Common myeloid progenitor, CD34-positive (primary cell): ENCODE results near the gene CACNA2D3.

Source experiments
- CTCF ChIA-PET: fragments of 350-600 bp; sonication (Branson Sonifier 250); formaldehyde crosslinking; loops from one replicate; lab custom pipeline; 2021; ENCODE audit warnings: antibody characterized with exemption; lab: Charles Lee
- POLR2A ChIA-PET: fragments of 350-600 bp; sonication (Branson Sonifier 250); formaldehyde crosslinking; loops from one replicate; lab custom pipeline; 2021; ENCODE audit warnings: antibody characterized with exemption; lab: Charles Lee
- DNase-seq, 3 donors: peaks; one replicate each; pipeline versions ENCODE4 v3.0.0 to v3.0.0-alpha.2; 2013
- H3K27ac ChIP-seq, 2 experiments: 1 replicate in 1 of 2; 2 replicates in 1 of 2; pipeline ENCODE4 v1.7.0; 2013; ENCODE audit warnings: inconsistent platforms in 2 of 2, low read length in 2 of 2, mild to moderate bottlenecking in 2 of 2, low read depth in 1 of 2, moderate library complexity in 1 of 2; ENCODE audit not compliant: severe bottlenecking in 2 of 2, insufficient read depth in 1 of 2, poor library complexity in 1 of 2
- H3K27me3 ChIP-seq, 5 experiments: replicated peaks in 2 of 5; 1 replicate in 3 of 5; 2 replicates in 2 of 5; pipeline versions ENCODE4 v1.6.1 to v1.7.0; 2013; ENCODE audit warnings: low read length in 4 of 5, mild to moderate bottlenecking in 2 of 5, moderate library complexity in 2 of 5, inconsistent platforms in 1 of 5; ENCODE audit not compliant: insufficient read depth in 5 of 5, control insufficient read depth in 4 of 5
- H3K36me3 ChIP-seq, 4 experiments: 1 replicate in 2 of 4; 2 replicates in 2 of 4; pipeline versions ENCODE4 v1.6.1 to v1.7.0; 2013; ENCODE audit warnings: low read length in 3 of 4, control low read depth in 1 of 4, mild to moderate bottlenecking in 1 of 4; ENCODE audit not compliant: control insufficient read depth in 4 of 4, insufficient read depth in 4 of 4
- H3K4me1 ChIP-seq, 4 experiments: 1 replicate in 3 of 4; 2 replicates in 1 of 4; pipeline versions ENCODE4 v1.6.1 to v1.7.1; 2013; ENCODE audit warnings: low read length in 3 of 4, mild to moderate bottlenecking in 3 of 4, control low read depth in 1 of 4, inconsistent platforms in 1 of 4, moderate library complexity in 1 of 4; ENCODE audit not compliant: control insufficient read depth in 4 of 4, insufficient read depth in 4 of 4; ENCODE audit errors: control extremely low read depth in 1 of 4
- H3K4me3 ChIP-seq, 7 experiments: 1 replicate in 4 of 7; 2 replicates in 3 of 7; pipeline versions ENCODE4 v1.5.1 to v1.7.0; 2013; ENCODE audit warnings: mild to moderate bottlenecking in 7 of 7, low read length in 6 of 7, moderate library complexity in 6 of 7, inconsistent platforms in 2 of 7, low read depth in 2 of 7, control low read depth in 1 of 7; ENCODE audit not compliant: insufficient read depth in 4 of 7, control insufficient read depth in 1 of 7; ENCODE audit errors: extremely low read depth in 1 of 7
- H3K9me3 ChIP-seq, 5 experiments: 1 replicate in 4 of 5; 2 replicates in 1 of 5; pipeline versions ENCODE4 v1.6.1 to v1.7.1; 2013; ENCODE audit warnings: low read length in 4 of 5, mild to moderate bottlenecking in 2 of 5, inconsistent platforms in 1 of 5, low read depth in 1 of 5, moderate library complexity in 1 of 5; ENCODE audit not compliant: control insufficient read depth in 4 of 5, insufficient read depth in 2 of 5; ENCODE audit errors: control extremely low read depth in 1 of 5
- WGBS: methylation state at CpG from one replicate; pipeline ENCODE4 v1.1.5; 2013; ENCODE audit not compliant: insufficient coverage; 5-methylcytosine and 5-hydroxymethylcytosine counted together

The CACNA2D3 gene

GRCh38 chr3:54261141-54261540 lies 138.8 kb downstream of the CACNA2D3 start:
- Histone ChIP-seq H3K36me3 (no peaks in the 10 kb centered on the region), H3K9me3 (no peaks in the 10 kb centered on the region), H3K27ac (no peak overlapping the region), H3K4me3 (no peak overlapping the region), H3K27me3 (peaks cover 2 to 71% (median 16%) of the 10 kb centered on the region in 5 experiments), H3K4me1 (peaks cover 0 to 24% (median 15%) of the 10 kb centered on the region in 4 experiments)
- POLR2A ChIA-PET, result no interaction called here
- CTCF ChIA-PET, result no interaction called here
- DNase-seq, result no peak
- no CpG with 5 or more reads among the region's 3 CpGs for WGBS

GRCh38 chr3:54262541-54262940 lies 140.2 kb downstream of the CACNA2D3 start:
- Histone ChIP-seq H3K27me3 (peaks cover 2 to 69% (median 22%) of the 10 kb centered on the region in 5 experiments), H3K27ac (no peak overlapping the region), H3K4me1 (peaks cover 0 to 24% (median 15%) of the 10 kb centered on the region in 4 experiments), H3K4me3 (no peak overlapping the region), H3K9me3 (no peaks in the 10 kb centered on the region), H3K36me3 (no peaks in the 10 kb centered on the region)
- WGBS, result no CpG with 5 or more reads among the region's 6 CpGs
- CTCF ChIA-PET, result no interaction called here
- POLR2A ChIA-PET, result interaction anchor here (0.7 kb wide), 1 partner anchor 227 kb away, joined by 4 read pairs; no protein-coding TSS in a partner anchor
- DNase-seq, result peak; percentile 84 to 96 (median 95)

GRCh38 chr3:54262946-54263345 lies 140.6 kb downstream of the CACNA2D3 start:
- Histone ChIP-seq H3K36me3 (no peaks in the 10 kb centered on the region), H3K9me3 (no peaks in the 10 kb centered on the region), H3K27ac (no peak overlapping the region), H3K27me3 (peaks cover 2 to 70% (median 22%) of the 10 kb centered on the region in 5 experiments), H3K4me3 (no peak overlapping the region), H3K4me1 (peaks cover 0 to 24% (median 15%) of the 10 kb centered on the region in 4 experiments)
- WGBS, result no CpG with 5 or more reads among the region's 1 CpG
- DNase-seq, result no peak
- CTCF ChIA-PET, result no interaction called here
- POLR2A ChIA-PET, result interaction anchor here (0.7 kb wide), 1 partner anchor 227 kb away, joined by 4 read pairs; no protein-coding TSS in a partner anchor

- CTCF ChIA-PET, result no interaction called here
- 38% methylated on average over 2 of the region's 4 CpGs for WGBS
Observed at GRCh38 chr3:54264050-54264449, 141.7 kb downstream of the CACNA2D3 start.

GRCh38 chr3:54270816-54271526 lies 148.6 kb downstream of the CACNA2D3 start:
- POLR2A ChIA-PET, result no interaction called here
- 100% methylated on average over 2 of the region's 4 CpGs for WGBS

More at GRCh38 chr3:54264050-54264449, 141.7 kb downstream of the CACNA2D3 start:
- H3K36me3 ChIP-seq, result no peaks in the 10 kb centered on the region
- H3K4me3 ChIP-seq, result no peak overlapping the region
- peaks cover 2 to 68% (median 20%) of the 10 kb centered on the region in 5 experiments for H3K27me3 ChIP-seq
- no peak for DNase-seq
- no peak overlapping the region for H3K27ac ChIP-seq
- H3K4me1 ChIP-seq, result peaks cover 0 to 24% (median 15%) of the 10 kb centered on the region in 4 experiments
- POLR2A ChIA-PET, result no interaction called here
- no peaks in the 10 kb centered on the region for H3K9me3 ChIP-seq

GRCh38 chr3:54273791-54274190 lies 151.4 kb downstream of the CACNA2D3 start:
- no peak overlapping the region for H3K4me3 ChIP-seq
- no peak for DNase-seq
- H3K36me3 ChIP-seq, result no peaks in the 10 kb centered on the region
- H3K9me3 ChIP-seq, result peaks cover 0 to 7% (median 0%) of the 10 kb centered on the region in 5 experiments
- POLR2A ChIA-PET, result no interaction called here
- CTCF ChIA-PET, result no interaction called here
- no CpG with 5 or more reads among the region's 1 CpG for WGBS
- peaks cover 0 to 59% (median 20%) of the 10 kb centered on the region in 5 experiments for H3K27me3 ChIP-seq
- H3K27ac ChIP-seq, result no peak overlapping the region
- no peaks in the 10 kb centered on the region for H3K4me1 ChIP-seq

More at GRCh38 chr3:54270816-54271526, 148.6 kb downstream of the CACNA2D3 start:
- Histone ChIP-seq H3K36me3 (no peaks in the 10 kb centered on the region), H3K27me3 (peaks cover 0 to 80% (median 28%) of the 10 kb centered on the region in 5 experiments), H3K9me3 (no peaks in the 10 kb centered on the region), H3K4me3 (no peak overlapping the region), H3K27ac (no peak overlapping the region), H3K4me1 (no peaks in the 10 kb centered on the region)
- DNase-seq, result no peak
- CTCF ChIA-PET, result interaction anchor here (0.9 to 1.0 kb wide), 3 partner anchors 8 to 125 kb away, joined by 3 to 4 read pairs (median 3); no protein-coding TSS in a partner anchor

- Histone ChIP-seq H3K4me1 (no peaks in the 10 kb centered on the region), H3K27ac (no peak overlapping the region), H3K36me3 (no peaks in the 10 kb centered on the region), H3K9me3 (peaks cover 0 to 7% (median 0%) of the 10 kb centered on the region in 5 experiments), H3K4me3 (no peak overlapping the region), H3K27me3 (peaks cover 0 to 57% (median 13%) of the 10 kb centered on the region in 5 experiments)
- 86% methylated on average over 4 of the region's 4 CpGs for WGBS
- POLR2A ChIA-PET, result no interaction called here
- CTCF ChIA-PET, result no interaction called here
- no peak for DNase-seq
Observed at GRCh38 chr3:54274607-54275006, 152.3 kb downstream of the CACNA2D3 start.
